Suprapubic skin (tissue), 4 donors: ENCODE data around the gene EMC7.

Source experiments
- CTCF ChIP-seq, 2 donors: fragments of 200-600 bp in 1 of 2; fragments of 450-650 bp in 1 of 2; sonication (generic) in 1 of 2; IDR thresholded peaks; one replicate each; pipeline ENCODE4 v1.5.1; 2016 to 2019; ENCODE audit warnings: antibody characterized with exemption in 2 of 2, mild to moderate bottlenecking in 1 of 2, moderate library complexity in 1 of 2
- EP300 ChIP-seq: sonication (generic); formaldehyde crosslinking; IDR thresholded peaks from one replicate; pipeline ENCODE4 v1.6.1; 2017; ENCODE audit warnings: antibody characterized with exemption
- POLR2A ChIP-seq, 2 donors: fragments of 450-650 bp; IDR thresholded peaks; one replicate each; pipeline ENCODE4 v1.6.1; 2017; ENCODE audit warnings: antibody characterized with exemption in 2 of 2, mild to moderate bottlenecking in 2 of 2, moderate library complexity in 2 of 2
- POLR2AphosphoS5 ChIP-seq, 3 donors: sonication (generic); formaldehyde crosslinking; IDR thresholded peaks; one replicate each; pipeline ENCODE4 v1.6.1; 2017; ENCODE audit warnings: antibody characterized with exemption in 3 of 3

- TF ChIP-seq CTCF (IDR thresholded peaks at IDR 0.05) (no peak), POLR2AphosphoS5 (IDR thresholded peaks at IDR 0.05) (no peak), EP300 (no peak), POLR2A (IDR thresholded peaks at IDR 0.05) (no peak)
Observed at GRCh38 chr15:34128898-34129297, 27.2 kb upstream of the EMC7 start.
